Mesenchymal stem cell (in vitro differentiated cells and primary cell): Measurements from ENCODE around the gene FCER1G.

Source experiments
- DNase-seq: peaks from one replicate; pipeline ENCODE4 v3.0.0-alpha.2; 2013
- H2AFZ ChIP-seq: one replicate; pipeline ENCODE4 v1.6.1; 2013; ENCODE audit warnings: low read depth, mild to moderate bottlenecking, control low read depth, inconsistent platforms, low read length, moderate library complexity
- H2AK5ac ChIP-seq: 2 replicates; pipeline ENCODE4 v1.6.1; 2013; ENCODE audit warnings: low read length, moderate library complexity, mild to moderate bottlenecking, inconsistent platforms; ENCODE audit not compliant: severe bottlenecking
- H2BK120ac ChIP-seq: one replicate; pipeline ENCODE4 v1.6.1; 2013; ENCODE audit warnings: low read depth, mild to moderate bottlenecking, inconsistent platforms, low read length, moderate library complexity
- H2BK12ac ChIP-seq, 2 experiments: one replicate each; pipeline ENCODE4 v1.6.1; 2013; ENCODE audit warnings: inconsistent platforms in 2 of 2, low read length in 2 of 2, mild to moderate bottlenecking in 2 of 2, moderate library complexity in 2 of 2, control low read depth in 1 of 2
- H2BK15ac ChIP-seq: one replicate; pipeline ENCODE4 v1.6.1; 2013; ENCODE audit warnings: mild to moderate bottlenecking, low read depth, inconsistent platforms; ENCODE audit not compliant: poor library complexity, severe bottlenecking
- H2BK5ac ChIP-seq: 2 replicates; pipeline ENCODE4 v1.6.1; 2013; ENCODE audit warnings: low read depth, mild to moderate bottlenecking, low read length, control low read depth, inconsistent platforms; ENCODE audit not compliant: poor library complexity, severe bottlenecking
- H3K14ac ChIP-seq, 2 experiments: one replicate each; pipeline ENCODE4 v1.6.1; 2013; ENCODE audit warnings: inconsistent platforms in 2 of 2, low read length in 2 of 2, control low read depth in 1 of 2, mild to moderate bottlenecking in 1 of 2, moderate library complexity in 1 of 2
- H3K18ac ChIP-seq, 2 experiments: one replicate each; pipeline ENCODE4 v1.6.1; 2013; ENCODE audit warnings: inconsistent platforms in 2 of 2, low read length in 2 of 2, control low read depth in 1 of 2, low read depth in 1 of 2, mild to moderate bottlenecking in 1 of 2
- H3K23ac ChIP-seq, 2 experiments: one replicate each; pipeline ENCODE4 v1.6.1; 2013; ENCODE audit warnings: inconsistent platforms in 2 of 2, low read length in 2 of 2, mild to moderate bottlenecking in 2 of 2, moderate library complexity in 2 of 2, control low read depth in 1 of 2
- H3K27ac ChIP-seq: 2 replicates; pipeline ENCODE4 v1.5.1; 2013; ENCODE audit warnings: mild to moderate bottlenecking, moderate library complexity, low read length, control low read depth, inconsistent platforms; ENCODE audit not compliant: poor library complexity, severe bottlenecking
- H3K27me3 ChIP-seq, 2 experiments: 2 replicates each; pipeline versions ENCODE4 v1.6.1 to v1.7.0; 2013; ENCODE audit warnings: low read length in 2 of 2, mild to moderate bottlenecking in 2 of 2, moderate library complexity in 2 of 2, control low read depth in 1 of 2, inconsistent platforms in 1 of 2; ENCODE audit not compliant: control insufficient read depth in 1 of 2, insufficient read depth in 1 of 2
- H3K36me3 ChIP-seq, 2 experiments: 2 replicates each; pipeline versions ENCODE4 v1.6.1 to v1.7.0; 2013; ENCODE audit warnings: low read length in 2 of 2, control low read depth in 1 of 2, inconsistent platforms in 1 of 2, low read depth in 1 of 2, mild to moderate bottlenecking in 1 of 2; ENCODE audit not compliant: insufficient read depth in 2 of 2, control insufficient read depth in 1 of 2
- H3K4ac ChIP-seq, 2 experiments: one replicate each; pipeline ENCODE4 v1.6.1; 2013; ENCODE audit warnings: inconsistent platforms in 2 of 2, low read length in 2 of 2, mild to moderate bottlenecking in 2 of 2, moderate library complexity in 2 of 2, control low read depth in 1 of 2, low read depth in 1 of 2
- H3K4me1 ChIP-seq: 2 replicates; pipeline ENCODE4 v1.6.1; 2013; ENCODE audit warnings: low read depth, low read length, control low read depth; ENCODE audit not compliant: control insufficient read depth, insufficient read depth
- H3K4me2 ChIP-seq: 2 replicates; pipeline ENCODE4 v1.6.1; 2013; ENCODE audit warnings: low read length, mild to moderate bottlenecking, inconsistent platforms; ENCODE audit not compliant: poor library complexity, severe bottlenecking
- H3K4me3 ChIP-seq, 2 experiments: 2 replicates each; pipeline versions ENCODE4 v1.5.1 to v1.7.0; 2013; ENCODE audit warnings: low read length in 2 of 2, mild to moderate bottlenecking in 2 of 2, control low read depth in 1 of 2, low read depth in 1 of 2; ENCODE audit not compliant: insufficient read depth in 1 of 2
- H3K79me1 ChIP-seq: replicated peaks from 2 replicates; pipeline ENCODE4 v1.6.1; 2013; ENCODE audit warnings: mild to moderate bottlenecking, control low read depth, low read length, inconsistent platforms; ENCODE audit not compliant: poor library complexity, severe bottlenecking
- H3K9ac ChIP-seq: 2 replicates; pipeline ENCODE4 v1.7.0; 2013; ENCODE audit warnings: mild to moderate bottlenecking, low read length, moderate library complexity
- H3K9me3 ChIP-seq: 2 replicates; pipeline ENCODE4 v1.7.0; 2013; ENCODE audit warnings: mild to moderate bottlenecking, low read length; ENCODE audit not compliant: control insufficient read depth
- H4K8ac ChIP-seq: one replicate; pipeline ENCODE4 v1.6.1; 2013; ENCODE audit warnings: inconsistent platforms, mild to moderate bottlenecking, low read length, moderate library complexity
- H4K91ac ChIP-seq: one replicate; pipeline ENCODE4 v1.6.1; 2013; ENCODE audit warnings: mild to moderate bottlenecking, low read length, inconsistent platforms
- WGBS: methylation state at CpG from one replicate; pipeline ENCODE4 v1.1.7; 2013; ENCODE audit warnings: mixed read lengths; 5-methylcytosine and 5-hydroxymethylcytosine counted together

The FCER1G gene

DNA sequence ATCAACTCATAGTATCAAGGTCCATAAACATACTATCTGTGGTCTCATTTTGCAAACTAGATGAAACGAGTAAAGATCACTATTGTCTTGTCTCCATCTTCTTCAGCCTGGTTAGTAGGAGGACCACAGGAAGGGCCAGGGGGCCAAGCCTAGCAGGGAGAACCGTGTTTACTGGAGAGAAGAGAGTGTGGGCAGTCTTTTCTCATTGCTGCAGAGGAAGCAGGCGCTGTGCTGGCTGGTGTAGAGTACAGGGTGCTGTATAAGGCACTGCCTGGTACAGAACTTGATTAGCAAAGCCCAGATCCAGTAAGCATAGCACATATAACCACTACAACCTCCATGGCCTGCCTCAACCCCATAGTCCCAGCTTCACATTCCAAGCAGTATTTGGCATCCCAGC, 27.8 kb upstream of the FCER1G start:
- 92% methylated on average over 3 of the region's 3 CpGs for WGBS
- H2BK120ac ChIP-seq = no peak overlapping the region

DNA sequence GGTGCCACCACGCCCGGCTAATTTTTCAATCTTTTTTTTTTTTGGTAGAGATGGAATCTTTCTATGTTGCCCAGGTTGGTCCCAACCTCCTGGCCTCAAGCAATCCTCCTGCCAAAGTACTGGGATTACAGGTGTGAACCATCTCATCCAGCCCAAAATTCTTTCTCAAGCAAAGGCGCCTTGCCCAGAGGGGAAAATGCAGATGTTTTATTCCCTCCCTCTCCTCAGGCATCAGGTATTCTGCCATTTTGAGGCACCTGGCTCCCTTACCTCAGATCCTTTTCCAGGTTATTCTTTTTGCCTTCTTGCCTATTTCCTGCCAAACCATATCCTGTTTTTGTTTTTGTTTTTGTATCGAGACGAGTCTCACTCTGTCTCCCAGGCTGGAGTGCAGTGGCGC, 26.7 kb upstream of the FCER1G start:
- no peak overlapping the region for H2BK15ac ChIP-seq
- H3K23ac ChIP-seq = no peak overlapping the region
- no peak for DNase-seq
- no peak overlapping the region for H3K18ac ChIP-seq
- H2AFZ ChIP-seq = no peak overlapping the region
- no peak overlapping the region for H2BK120ac ChIP-seq
- H3K14ac ChIP-seq = no peak overlapping the region
- H3K27ac ChIP-seq = no peak overlapping the region
- H3K79me1 ChIP-seq = no peaks in the 10 kb centered on the region
- no peak overlapping the region for H4K8ac ChIP-seq
- H3K4me1 ChIP-seq = peaks cover 2% of the 10 kb centered on the region
- H3K4ac ChIP-seq = no peak overlapping the region
- no peak overlapping the region for H2AK5ac ChIP-seq
- 90% methylated on average over 4 of the region's 6 CpGs for WGBS
- no peak overlapping the region for H4K91ac ChIP-seq
- no peak overlapping the region for H3K4me2 ChIP-seq
- H3K36me3 ChIP-seq = peaks cover 0 to 28% of the 10 kb centered on the region in 2 experiments
- H3K9me3 ChIP-seq = no peaks in the 10 kb centered on the region
- no peak overlapping the region for H2BK12ac ChIP-seq
- no peak overlapping the region for H2BK5ac ChIP-seq
- no peaks in the 10 kb centered on the region for H3K27me3 ChIP-seq
- no peak overlapping the region for H3K4me3 ChIP-seq
- peak overlapping the region; percentile 30 for H3K9ac ChIP-seq

More for the DNA sequence above, 27.8 kb upstream of the FCER1G start:
- DNase-seq = no peak
- no peak overlapping the region for H4K8ac ChIP-seq
- H3K4me2 ChIP-seq = no peak overlapping the region
- no peak overlapping the region for H3K23ac ChIP-seq
- H3K79me1 ChIP-seq = no peaks in the 10 kb centered on the region
- no peak overlapping the region for H3K27ac ChIP-seq
- H3K4me3 ChIP-seq = no peak overlapping the region
- H3K27me3 ChIP-seq = no peaks in the 10 kb centered on the region
- H3K9ac ChIP-seq = no peak overlapping the region
- H3K18ac ChIP-seq = no peak overlapping the region
- H2AK5ac ChIP-seq = no peak overlapping the region
- H4K91ac ChIP-seq = no peak overlapping the region
- peak overlapping the region; percentile 46 for H2BK15ac ChIP-seq
- H2BK12ac ChIP-seq = peak overlapping the region in 1 of 2 experiments; percentile 24
- no peak overlapping the region for H3K4ac ChIP-seq
- H3K9me3 ChIP-seq = no peaks in the 10 kb centered on the region
- no peak overlapping the region for H2BK5ac ChIP-seq
- H3K14ac ChIP-seq = no peak overlapping the region
- peaks cover 2% of the 10 kb centered on the region for H3K4me1 ChIP-seq
- peaks cover 0 to 19% of the 10 kb centered on the region in 2 experiments for H3K36me3 ChIP-seq
- no peak overlapping the region for H2AFZ ChIP-seq

DNA sequence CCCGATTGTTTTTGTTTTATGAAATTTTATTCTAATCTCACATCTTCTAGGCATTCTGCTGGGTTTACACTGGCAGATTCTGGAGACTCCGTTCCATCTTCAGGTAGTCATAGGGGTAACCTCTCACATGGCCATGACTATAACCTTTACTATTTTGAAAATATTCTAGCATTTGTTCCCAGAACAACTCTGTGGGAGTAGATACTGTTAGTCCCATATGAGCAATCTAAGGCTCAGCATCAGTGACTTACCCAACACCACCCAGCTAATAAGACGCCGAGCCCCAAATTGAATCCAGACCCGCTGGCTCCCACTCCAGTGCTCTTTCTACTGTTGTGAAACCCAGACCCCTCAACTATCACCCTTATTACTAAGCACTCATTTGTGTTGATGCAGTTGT, 26.1 kb upstream of the FCER1G start:
- no peak overlapping the region for H2BK12ac ChIP-seq
- H3K4ac ChIP-seq = no peak overlapping the region
- H3K9me3 ChIP-seq = no peaks in the 10 kb centered on the region
- peaks cover 2% of the 10 kb centered on the region for H3K4me1 ChIP-seq
- H2BK120ac ChIP-seq = no peak overlapping the region
- no peak for DNase-seq
- no peak overlapping the region for H2BK5ac ChIP-seq
- peaks cover 2 to 34% of the 10 kb centered on the region in 2 experiments for H3K36me3 ChIP-seq
- no peak overlapping the region for H3K23ac ChIP-seq
- H2AFZ ChIP-seq = no peak overlapping the region
- H2BK15ac ChIP-seq = no peak overlapping the region
- no peaks in the 10 kb centered on the region for H3K27me3 ChIP-seq
- no peak overlapping the region for H3K14ac ChIP-seq
- no peaks in the 10 kb centered on the region for H3K79me1 ChIP-seq
- H3K18ac ChIP-seq = no peak overlapping the region
- peak overlapping the region; percentile 74 for H3K9ac ChIP-seq
- H3K4me3 ChIP-seq = no peak overlapping the region
- H3K27ac ChIP-seq = no peak overlapping the region
- no peak overlapping the region for H2AK5ac ChIP-seq
- H4K91ac ChIP-seq = no peak overlapping the region
- 100% methylated on average over 5 of the region's 5 CpGs for WGBS
- no peak overlapping the region for H4K8ac ChIP-seq
- no peak overlapping the region for H3K4me2 ChIP-seq

DNA sequence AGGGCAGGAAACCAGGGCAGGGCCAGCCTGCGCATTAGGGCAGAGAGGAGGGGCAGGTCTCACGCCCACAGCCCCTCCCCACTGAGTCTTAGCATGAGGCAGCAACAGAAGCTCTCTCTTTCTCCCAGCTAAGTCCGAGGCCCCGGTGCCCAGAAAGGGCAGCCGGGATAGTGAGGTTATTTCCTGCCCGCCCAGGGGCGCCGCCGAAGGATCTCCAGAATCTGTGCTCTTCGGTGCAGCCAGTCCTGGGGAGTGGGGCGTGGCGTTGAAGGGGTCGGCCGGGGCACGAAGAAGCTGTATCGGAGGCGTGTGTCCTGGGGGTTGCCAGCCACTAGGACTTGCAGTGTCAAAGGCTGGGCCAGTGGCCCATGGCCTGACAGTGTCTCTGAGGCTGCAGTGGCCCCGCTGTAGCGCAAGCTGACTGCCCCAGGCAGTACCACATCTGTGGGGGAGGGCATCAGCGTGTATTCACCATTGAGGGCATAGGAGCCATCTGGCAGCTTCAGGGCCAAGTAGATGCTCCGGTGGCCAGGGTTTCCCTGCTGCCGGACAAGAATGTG, 24.1 kb upstream of the FCER1G start:
- Histone ChIP-seq H2BK12ac (no peak overlapping the region), H3K4me2 (no peak overlapping the region), H2BK15ac (no peak overlapping the region), H3K4me3 (no peak overlapping the region), H3K18ac (no peak overlapping the region), H3K9me3 (no peaks in the 10 kb centered on the region), H2AK5ac (no peak overlapping the region), H2AFZ (no peak overlapping the region), H3K4me1 (no peaks in the 10 kb centered on the region), H3K79me1 (no peaks in the 10 kb centered on the region), H4K8ac (no peak overlapping the region), H3K23ac (peak overlapping the region in 1 of 2 experiments; percentile 66), H3K36me3 (peaks cover 2 to 52% of the 10 kb centered on the region in 2 experiments), H3K9ac (peak overlapping the region; percentile 33), H3K4ac (no peak overlapping the region), H2BK5ac (no peak overlapping the region), H3K27me3 (no peaks in the 10 kb centered on the region), H3K14ac (no peak overlapping the region), H2BK120ac (no peak overlapping the region), H4K91ac (no peak overlapping the region), H3K27ac (no peak overlapping the region)
- no peak for DNase-seq
- 80% methylated on average over 22 of the region's 22 CpGs for WGBS
